Prostate gland (tissue), 2 donors: ENCODE data around the gene TOR1B.

Experiments used
- POLR2A ChIP-seq: fragments of 450-650 bp; IDR thresholded peaks from one replicate; pipeline ENCODE4 v1.6.1; 2016; ENCODE audit warnings: antibody characterized with exemption, mild to moderate bottlenecking
- POLR2AphosphoS5 ChIP-seq: sonication (generic); formaldehyde crosslinking; IDR thresholded peaks from one replicate; pipeline ENCODE4 v1.6.1; 2017; ENCODE audit warnings: antibody characterized with exemption
- TF ChIP-seq, protein P1 (sequence below), 4 experiments: fragments of 200-600 bp in 2 of 4; fragments of 450-650 bp in 2 of 4; sonication (generic) in 2 of 4; IDR thresholded peaks; 1 replicate in 3 of 4; 2 replicates in 1 of 4; pipeline ENCODE4 v1.5.1; 2016 to 2019; ENCODE audit warnings: antibody characterized with exemption in 4 of 4, mild to moderate bottlenecking in 2 of 4, moderate library complexity in 2 of 4

DNA sequence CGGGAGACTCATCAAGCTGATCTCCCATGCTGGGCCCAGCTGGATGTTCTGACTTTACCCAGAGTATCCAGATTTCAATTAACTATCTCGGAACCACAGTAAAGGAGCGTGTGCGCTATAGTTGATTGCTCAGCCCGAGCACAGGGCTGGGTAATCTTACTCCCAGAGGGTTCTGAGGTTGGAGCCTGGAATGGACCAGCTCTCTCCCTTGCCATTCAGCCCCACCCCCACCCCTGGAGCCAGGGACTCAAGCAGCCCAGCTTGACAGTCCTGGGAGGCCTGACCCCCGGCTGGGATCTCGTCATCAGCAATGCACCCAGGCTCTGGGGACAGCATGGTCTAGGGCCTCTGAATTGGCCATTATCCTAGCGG is 26.4 kb upstream of the TOR1B start:
- TF ChIP-seq POLR2AphosphoS5, result no peak
- TF ChIP-seq, protein P1, sequence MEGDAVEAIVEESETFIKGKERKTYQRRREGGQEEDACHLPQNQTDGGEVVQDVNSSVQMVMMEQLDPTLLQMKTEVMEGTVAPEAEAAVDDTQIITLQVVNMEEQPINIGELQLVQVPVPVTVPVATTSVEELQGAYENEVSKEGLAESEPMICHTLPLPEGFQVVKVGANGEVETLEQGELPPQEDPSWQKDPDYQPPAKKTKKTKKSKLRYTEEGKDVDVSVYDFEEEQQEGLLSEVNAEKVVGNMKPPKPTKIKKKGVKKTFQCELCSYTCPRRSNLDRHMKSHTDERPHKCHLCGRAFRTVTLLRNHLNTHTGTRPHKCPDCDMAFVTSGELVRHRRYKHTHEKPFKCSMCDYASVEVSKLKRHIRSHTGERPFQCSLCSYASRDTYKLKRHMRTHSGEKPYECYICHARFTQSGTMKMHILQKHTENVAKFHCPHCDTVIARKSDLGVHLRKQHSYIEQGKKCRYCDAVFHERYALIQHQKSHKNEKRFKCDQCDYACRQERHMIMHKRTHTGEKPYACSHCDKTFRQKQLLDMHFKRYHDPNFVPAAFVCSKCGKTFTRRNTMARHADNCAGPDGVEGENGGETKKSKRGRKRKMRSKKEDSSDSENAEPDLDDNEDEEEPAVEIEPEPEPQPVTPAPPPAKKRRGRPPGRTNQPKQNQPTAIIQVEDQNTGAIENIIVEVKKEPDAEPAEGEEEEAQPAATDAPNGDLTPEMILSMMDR (IDR thresholded peaks at IDR 0.05), result no peak
- TF ChIP-seq POLR2A, result no peak
